ENCODE results near the gene DPY19L3. TPM values are rescaled to one million over a fixed set of nuclear protein-coding genes. Genes with fewer than 3 reads are reported as not detected.
A peak's percentile ranks its signal among the peaks of the same experiment; 100 is the strongest.

DPY19L3 gene
- total and polyA plus RNA-seq, 8 donors = 2.1 to 79.4 (median 24.9) TPM

DNA sequence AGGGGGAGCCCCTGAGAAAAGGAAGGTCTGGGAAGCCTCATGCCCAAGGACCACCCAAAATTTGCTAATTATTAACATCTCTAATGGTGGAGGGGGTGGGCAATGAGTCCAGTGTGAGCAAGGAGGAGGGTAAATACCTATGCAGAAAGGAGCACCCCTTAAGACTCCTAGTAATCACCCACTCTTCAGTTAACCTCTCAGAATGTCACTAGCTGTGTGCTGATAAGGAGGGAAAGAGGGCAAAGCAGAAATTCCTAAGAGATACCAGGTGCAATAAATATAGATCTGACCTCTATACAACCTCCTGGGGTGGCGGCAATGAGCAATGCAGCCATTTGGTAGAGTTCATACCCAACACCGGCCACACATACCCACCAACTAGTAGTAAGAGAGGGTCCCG lies 12.7 kb upstream of the DPY19L3 start:
- Histone ChIP-seq H3K4me3 (no peak overlapping the region), H3K9me3 (no peaks in the 10 kb centered on the region), H3K27ac (peak overlapping the region in 1 of 5 donors; percentile 7), H3K27me3 (no peaks in the 10 kb centered on the region), H3K4me1 (no peaks in the 10 kb centered on the region), H3K36me3 (no peaks in the 10 kb centered on the region)
- TF ChIP-seq EP300 (IDR thresholded peaks at IDR 0.05) = no peak
- no peak for TF ChIP-seq POLR2A (IDR thresholded peaks at IDR 0.05)
- TF ChIP-seq POLR2AphosphoS5 (IDR thresholded peaks at IDR 0.05) = no peak
- TF ChIP-seq, protein P1, sequence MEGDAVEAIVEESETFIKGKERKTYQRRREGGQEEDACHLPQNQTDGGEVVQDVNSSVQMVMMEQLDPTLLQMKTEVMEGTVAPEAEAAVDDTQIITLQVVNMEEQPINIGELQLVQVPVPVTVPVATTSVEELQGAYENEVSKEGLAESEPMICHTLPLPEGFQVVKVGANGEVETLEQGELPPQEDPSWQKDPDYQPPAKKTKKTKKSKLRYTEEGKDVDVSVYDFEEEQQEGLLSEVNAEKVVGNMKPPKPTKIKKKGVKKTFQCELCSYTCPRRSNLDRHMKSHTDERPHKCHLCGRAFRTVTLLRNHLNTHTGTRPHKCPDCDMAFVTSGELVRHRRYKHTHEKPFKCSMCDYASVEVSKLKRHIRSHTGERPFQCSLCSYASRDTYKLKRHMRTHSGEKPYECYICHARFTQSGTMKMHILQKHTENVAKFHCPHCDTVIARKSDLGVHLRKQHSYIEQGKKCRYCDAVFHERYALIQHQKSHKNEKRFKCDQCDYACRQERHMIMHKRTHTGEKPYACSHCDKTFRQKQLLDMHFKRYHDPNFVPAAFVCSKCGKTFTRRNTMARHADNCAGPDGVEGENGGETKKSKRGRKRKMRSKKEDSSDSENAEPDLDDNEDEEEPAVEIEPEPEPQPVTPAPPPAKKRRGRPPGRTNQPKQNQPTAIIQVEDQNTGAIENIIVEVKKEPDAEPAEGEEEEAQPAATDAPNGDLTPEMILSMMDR (IDR thresholded peaks at IDR 0.05) = no peak
- DNase-seq = no peak
- intact Hi-C loops (cut with DNase I; ENCODE audit: low total_unique reads) = no loop called here
- WGBS, 5 donors = 75 to 84% (median 80%) methylated on average over 3 of the region's 3 CpGs

DNA sequence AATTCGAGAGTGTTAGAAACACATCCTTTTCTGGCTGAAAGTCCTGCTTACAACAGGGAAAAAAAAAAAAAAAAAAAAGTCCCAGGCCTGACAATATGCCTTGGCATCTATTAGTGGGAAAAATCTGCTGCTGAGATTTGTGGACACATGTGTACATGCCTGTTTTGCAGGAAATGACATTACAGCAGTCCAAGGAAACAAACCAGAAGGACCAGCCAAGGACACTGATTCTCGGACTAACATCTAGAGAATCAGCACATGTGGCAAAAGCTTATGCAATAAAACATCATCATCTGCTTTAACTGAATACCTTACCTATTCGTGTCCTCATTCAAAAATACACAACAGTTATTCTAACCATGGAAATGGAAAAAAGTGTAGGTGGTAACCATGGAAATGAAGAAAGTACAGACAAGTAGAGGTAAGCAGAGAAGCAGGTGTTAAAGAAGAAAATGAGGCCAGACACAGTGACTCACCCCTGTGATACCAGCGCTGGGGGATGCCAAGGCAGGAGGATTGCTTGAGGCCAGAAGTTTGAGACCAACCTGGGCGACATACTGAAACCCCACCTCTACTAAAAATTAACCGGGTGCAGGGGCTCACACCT lies 9.4 kb upstream of the DPY19L3 start:
- intact Hi-C loops (cut with DNase I; ENCODE audit: low total_unique reads) = no loop called here
- Histone ChIP-seq H3K27ac (no peak overlapping the region), H3K9me3 (no peaks in the 10 kb centered on the region), H3K4me3 (no peak overlapping the region), H3K36me3 (no peaks in the 10 kb centered on the region), H3K27me3 (no peaks in the 10 kb centered on the region), H3K4me1 (no peaks in the 10 kb centered on the region)
- no peak for DNase-seq
- 75 to 89% (median 86%) methylated on average over 6 of the region's 6 CpGs for WGBS, 5 donors
- TF ChIP-seq POLR2A (IDR thresholded peaks at IDR 0.05) (no peak), EP300 (IDR thresholded peaks at IDR 0.05) (no peak), POLR2AphosphoS5 (IDR thresholded peaks at IDR 0.05) (no peak)
- TF ChIP-seq, protein P1 (IDR thresholded peaks at IDR 0.05) = no peak

DNA sequence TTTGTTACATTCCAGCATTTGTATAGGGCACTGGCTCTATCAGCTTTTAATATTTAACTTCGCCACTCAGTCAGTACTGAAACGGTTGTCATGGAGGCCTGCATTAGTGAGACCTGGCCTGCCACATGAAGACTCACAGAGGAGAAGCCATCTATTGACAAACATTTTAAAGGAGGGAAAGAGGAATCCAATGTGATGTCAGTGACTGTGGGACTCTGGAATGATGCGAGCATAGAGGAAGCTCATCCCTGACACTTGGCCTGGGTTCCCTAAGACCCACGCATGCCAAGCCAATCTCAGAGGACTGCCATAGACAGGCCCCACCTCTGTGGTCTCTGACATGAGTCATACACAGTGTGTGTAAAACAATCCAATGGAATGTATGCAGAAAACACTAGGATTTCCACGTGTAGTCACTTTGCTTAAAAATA lies 7.9 kb upstream of the DPY19L3 start:
- intact Hi-C loops (cut with DNase I; ENCODE audit: low total_unique reads) = no loop called here
- Histone ChIP-seq H3K27ac (no peak overlapping the region), H3K27me3 (no peaks in the 10 kb centered on the region), H3K36me3 (no peaks in the 10 kb centered on the region), H3K9me3 (no peaks in the 10 kb centered on the region), H3K4me1 (no peaks in the 10 kb centered on the region), H3K4me3 (no peak overlapping the region)
- no peak for TF ChIP-seq POLR2A (IDR thresholded peaks at IDR 0.05)
- no peak for TF ChIP-seq EP300 (IDR thresholded peaks at IDR 0.05)
- no peak for TF ChIP-seq POLR2AphosphoS5 (IDR thresholded peaks at IDR 0.05)
- TF ChIP-seq, protein P1 (IDR thresholded peaks at IDR 0.05) = no peak
- WGBS, 5 donors = 47 to 72% (median 57%) methylated on average over 5 of the region's 5 CpGs
- peak in 1 of 2 donors; percentile 42 for DNase-seq

DNA sequence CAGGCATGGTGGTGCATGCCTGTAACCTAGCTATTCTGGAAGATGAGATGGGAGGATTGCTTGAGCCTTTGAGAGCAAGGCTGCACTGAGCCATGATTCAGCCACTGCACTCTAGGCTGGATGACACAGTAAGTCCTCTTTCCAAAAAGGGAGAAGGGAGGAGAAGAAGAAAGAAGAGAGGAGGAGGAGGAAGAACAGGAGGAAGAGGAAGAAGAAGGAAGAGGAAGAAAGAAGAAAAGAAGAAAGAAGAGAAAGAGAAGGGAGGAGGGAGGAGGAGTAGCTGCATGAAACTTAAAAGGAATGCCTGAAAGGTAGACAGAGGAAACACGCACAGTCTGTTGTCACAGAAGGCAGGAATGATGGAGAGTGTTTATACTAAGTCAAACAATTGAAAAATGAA lies 3.6 kb upstream of the DPY19L3 start:
- Histone ChIP-seq H3K36me3 (no peaks in the 10 kb centered on the region), H3K4me3 (no peak overlapping the region), H3K27me3 (no peaks in the 10 kb centered on the region), H3K4me1 (peaks cover 0 to 26% (median 21%) of the 10 kb centered on the region in 4 donors), H3K9me3 (no peaks in the 10 kb centered on the region), H3K27ac (no peak overlapping the region)
- WGBS, 5 donors = 69 to 100% (median 92%) methylated on average over 1 of the region's 1 CpG
- no peak for TF ChIP-seq EP300 (IDR thresholded peaks at IDR 0.05)
- no peak for TF ChIP-seq POLR2A (IDR thresholded peaks at IDR 0.05)
- TF ChIP-seq, protein P1 (IDR thresholded peaks at IDR 0.05) = no peak
- TF ChIP-seq POLR2AphosphoS5 (IDR thresholded peaks at IDR 0.05) = no peak
- intact Hi-C loops (cut with DNase I; ENCODE audit: low total_unique reads) = no loop called here
- DNase-seq = no peak
